H1 (cell line): Measurements from ENCODE around the gene CHST13. TPM values are rescaled to one million over a fixed set of nuclear protein-coding genes. Genes with fewer than 3 reads are reported as not detected.

Experiments
- CTCF ChIA-PET: fragments of 300-600 bp; sonication (Branson Sonifier 250); formaldehyde crosslinking; loops from one replicate; lab custom pipeline; 2021; ENCODE audit not compliant: partially characterized antibody; lab: Charles Lee
- POLR2A ChIA-PET: fragments of 300-600 bp; sonication (Branson Sonifier 250); formaldehyde crosslinking; loops from one replicate; lab custom pipeline; 2021; ENCODE audit warnings: inconsistent platforms; ENCODE audit not compliant: partially characterized antibody; lab: Charles Lee
- DNase-seq, 2 experiments: peaks; one replicate each; pipeline versions ENCODE4 v3.0.0 to v3.0.0-alpha.2; 2010 to 2022; ENCODE audit warnings: low spot score in 2 of 2, low read depth in 1 of 2, mixed read lengths in 1 of 2
- FAIRE-seq: peaks from 2 replicates; lab custom pipeline; 2011; peaks lifted over from hg19 to GRCh38; lab: Jason Lieb, UNC
- H2AFZ ChIP-seq: 2 replicates; pipeline ENCODE4 v1.8.1; 2012; ENCODE audit warnings: low read length, inconsistent platforms
- H2AK5ac ChIP-seq: 2 replicates; pipeline ENCODE4 v1.6.1; 2013; ENCODE audit warnings: low read depth, low read length
- H2BK120ac ChIP-seq: replicated peaks from 2 replicates; pipeline ENCODE3; 2013; ENCODE audit warnings: low read depth, low read length, inconsistent platforms
- H2BK12ac ChIP-seq: 2 replicates; pipeline ENCODE4 v1.6.1; 2013; ENCODE audit warnings: low read depth, low read length
- H2BK15ac ChIP-seq: 2 replicates; pipeline ENCODE4 v1.6.1; 2013; ENCODE audit warnings: low read length
- H2BK20ac ChIP-seq: 2 replicates; pipeline ENCODE4 v1.6.1; 2013; ENCODE audit warnings: low read length
- H2BK5ac ChIP-seq: 2 replicates; pipeline ENCODE4 v1.6.1; 2013; ENCODE audit warnings: low read depth, low read length
- H3K14ac ChIP-seq: 2 replicates; pipeline ENCODE4 v1.6.1; 2013; ENCODE audit warnings: inconsistent platforms; ENCODE audit not compliant: insufficient read length
- H3K18ac ChIP-seq: 2 replicates; pipeline ENCODE4 v1.6.1; 2013; ENCODE audit warnings: low read length; ENCODE audit errors: extremely low read depth
- H3K23ac ChIP-seq: 2 replicates; pipeline ENCODE4 v1.6.1; 2013; ENCODE audit warnings: inconsistent platforms; ENCODE audit not compliant: insufficient read length
- H3K23me2 ChIP-seq: 2 replicates; pipeline ENCODE4 v1.6.1; 2013; ENCODE audit warnings: low read depth, low read length
- H3K27ac ChIP-seq: 2 replicates; pipeline ENCODE4 v1.6.1; 2011; ENCODE audit warnings: low read depth, low read length, inconsistent platforms
- H3K27me3 ChIP-seq, 4 experiments: replicated peaks in 1 of 4; 1 replicate in 1 of 4; 2 replicates in 3 of 4; pipeline versions ENCODE4 v1.6.1 to v1.8.1; 2011 to 2013; ENCODE audit warnings: low read length in 3 of 4, mild to moderate bottlenecking in 3 of 4, inconsistent platforms in 2 of 4, mixed read lengths in 2 of 4, moderate library complexity in 1 of 4; ENCODE audit not compliant: control insufficient read depth in 3 of 4, insufficient read depth in 3 of 4; ENCODE audit errors: extremely low read depth in 1 of 4
- H3K36me3 ChIP-seq, 4 experiments: 2 replicates each; pipeline versions ENCODE4 v1.6.1 to v1.8.1; 2011 to 2013; ENCODE audit warnings: mild to moderate bottlenecking in 4 of 4, low read length in 3 of 4, moderate library complexity in 2 of 4, control low read depth in 1 of 4, inconsistent platforms in 1 of 4; ENCODE audit not compliant: insufficient read depth in 4 of 4, control insufficient read depth in 2 of 4
- H3K4ac ChIP-seq: replicated peaks from 2 replicates; pipeline ENCODE3; 2013; ENCODE audit warnings: low read length, low read depth, mixed read lengths, inconsistent platforms; ENCODE audit not compliant: insufficient read length
- H3K4me1 ChIP-seq, 4 experiments: replicated peaks in 1 of 4; 1 replicate in 1 of 4; 2 replicates in 3 of 4; pipeline versions ENCODE4 v1.6.1 to v1.8.1; 2011 to 2013; ENCODE audit warnings: low read length in 3 of 4, inconsistent platforms in 2 of 4, mixed read lengths in 1 of 4; ENCODE audit not compliant: insufficient read depth in 4 of 4, control insufficient read depth in 3 of 4
- H3K4me2 ChIP-seq, 2 experiments: 2 replicates each; pipeline versions ENCODE4 v1.6.1 to v1.8.1; 2011 to 2013; ENCODE audit warnings: low read depth in 2 of 2, low read length in 2 of 2, control low read depth in 1 of 2, inconsistent platforms in 1 of 2, mild to moderate bottlenecking in 1 of 2; ENCODE audit not compliant: insufficient read depth in 1 of 2
- H3K4me3 ChIP-seq, 4 experiments: fragments of 200-600, 300-600 bp in 1 of 4; sonication (generic), shearing (Covaris generic), sonication (Bioruptor Twin) in 1 of 4; 2 replicates each; pipeline versions ENCODE4 v1.5.1 to v1.8.1; 2011 to 2016; ENCODE audit warnings: low read length in 4 of 4, low read depth in 3 of 4, control low read depth in 2 of 4, inconsistent platforms in 2 of 4, mild to moderate bottlenecking in 2 of 4, mixed read lengths in 1 of 4, moderate library complexity in 1 of 4; ENCODE audit not compliant: insufficient read depth in 2 of 4; ENCODE audit errors: extremely low read depth in 1 of 4
- H3K56ac ChIP-seq: replicated peaks from 2 replicates; pipeline ENCODE3; 2013; ENCODE audit warnings: low read depth, mild to moderate bottlenecking, mixed read lengths, low read length, inconsistent platforms; ENCODE audit not compliant: insufficient read length
- H3K79me1 ChIP-seq: 2 replicates; pipeline ENCODE4 v1.6.1; 2013; ENCODE audit warnings: low read depth, low read length, control low read depth
- H3K79me2 ChIP-seq, 2 experiments: 2 replicates each; pipeline versions ENCODE4 v1.6.1 to v1.8.1; 2012 to 2013; ENCODE audit warnings: low read length in 2 of 2, mild to moderate bottlenecking in 2 of 2, inconsistent platforms in 1 of 2; ENCODE audit not compliant: insufficient read depth in 2 of 2, control insufficient read depth in 1 of 2
- H3K9ac ChIP-seq, 4 experiments: replicated peaks in 1 of 4; 1 replicate in 1 of 4; 2 replicates in 3 of 4; pipeline versions ENCODE4 v1.6.1 to v1.8.1; 2011 to 2013; ENCODE audit warnings: low read depth in 3 of 4, low read length in 3 of 4, control low read depth in 2 of 4, mild to moderate bottlenecking in 2 of 4, moderate library complexity in 2 of 4, inconsistent platforms in 1 of 4; ENCODE audit errors: extremely low read depth in 1 of 4
- H3K9me3 ChIP-seq, 2 experiments: 2 replicates each; pipeline versions ENCODE4 v1.6.1 to v1.8.1; 2012 to 2013; ENCODE audit warnings: mild to moderate bottlenecking in 2 of 2, moderate library complexity in 2 of 2, control low read depth in 1 of 2, inconsistent platforms in 1 of 2, low read depth in 1 of 2, low read length in 1 of 2, mixed read lengths in 1 of 2; ENCODE audit not compliant: insufficient read depth in 2 of 2
- H4K20me1 ChIP-seq, 2 experiments: replicated peaks in 1 of 2; 2 replicates each; pipeline versions ENCODE3 to v1.8.1; 2011 to 2013; ENCODE audit warnings: inconsistent platforms in 2 of 2, low read length in 2 of 2, mild to moderate bottlenecking in 1 of 2; ENCODE audit not compliant: insufficient read depth in 2 of 2, control insufficient read depth in 1 of 2
- H4K5ac ChIP-seq: 2 replicates; pipeline ENCODE4 v1.6.1; 2013; ENCODE audit warnings: low read length, low read depth, mixed read lengths, inconsistent platforms; ENCODE audit not compliant: insufficient read length
- H4K8ac ChIP-seq: 2 replicates; pipeline ENCODE4 v1.8.0; 2013; ENCODE audit warnings: mild to moderate bottlenecking, moderate library complexity, low read length, inconsistent platforms; ENCODE audit not compliant: insufficient read depth; ENCODE audit errors: extremely low read depth
- H4K91ac ChIP-seq: replicated peaks from 2 replicates; pipeline ENCODE3; 2013; ENCODE audit warnings: low read length, mixed read lengths, inconsistent platforms; ENCODE audit not compliant: insufficient read length
- BACH1 ChIP-seq: IDR thresholded peaks from 2 replicates; pipeline ENCODE4 v1.6.1; 2012; ENCODE audit warnings: low read length, improper control_type of control experiment
- CTCF ChIP-seq, 3 experiments: IDR thresholded peaks; 1 replicate in 2 of 3; 2 replicates in 1 of 3; pipeline versions ENCODE4 v1.5.1 to v1.6.1; 2011; ENCODE audit warnings: low read length in 3 of 3, mild to moderate bottlenecking in 3 of 3, inconsistent platforms in 2 of 3, low read depth in 1 of 3, moderate library complexity in 1 of 3; ENCODE audit not compliant: insufficient read depth in 1 of 3; ENCODE audit errors: control extremely low read depth in 1 of 3
- E2F6 ChIP-seq: IDR thresholded peaks from 2 replicates; pipeline ENCODE4 v1.6.1; 2012; ENCODE audit warnings: inconsistent platforms
- GABPA ChIP-seq: IDR thresholded peaks from 2 replicates; pipeline ENCODE4 v1.6.1; 2011; ENCODE audit warnings: mild to moderate bottlenecking, low read length, moderate library complexity, borderline replicate concordance; ENCODE audit not compliant: insufficient read depth
- HDAC2 ChIP-seq, 2 experiments: fragments of 300-600 bp in 1 of 2; sonication (generic) in 1 of 2; IDR thresholded peaks; 2 replicates each; pipeline ENCODE4 v1.6.1; 2011 to 2012; ENCODE audit warnings: low read depth in 2 of 2, low read length in 2 of 2, mild to moderate bottlenecking in 2 of 2, moderate library complexity in 2 of 2, borderline replicate concordance in 1 of 2, inconsistent platforms in 1 of 2
- MAFK ChIP-seq: IDR thresholded peaks from 2 replicates; pipeline ENCODE4 v1.6.1; 2012; ENCODE audit warnings: low read depth, mild to moderate bottlenecking, improper control_type of control experiment, low read length
- TEAD4 ChIP-seq: IDR thresholded peaks from 2 replicates; pipeline ENCODE4 v1.6.1; 2012; ENCODE audit warnings: low read depth, low read length, inconsistent platforms, mixed read lengths
- YY1 ChIP-seq: IDR thresholded peaks from 2 replicates; pipeline ENCODE4 v1.6.1; 2011; ENCODE audit warnings: low read depth, mild to moderate bottlenecking, low read length
- WGBS, 2 experiments: shearing (Covaris generic) in 1 of 2; methylation state at CpG; one replicate each; pipeline versions ENCODE4 v1.1.6 to v1.1.7; 2013 to 2015; ENCODE audit warnings: low lambda C conversion rate in 2 of 2, mixed read lengths in 2 of 2, inconsistent platforms in 1 of 2, low coverage in 1 of 2, missing lambda C conversion rate in 1 of 2; ENCODE audit not compliant: insufficient replicate concordance in 2 of 2, insufficient coverage in 1 of 2, insufficient read length in 1 of 2; ENCODE audit errors: extremely low coverage in 1 of 2, missing lambda C conversion rate in 1 of 2; 5-methylcytosine and 5-hydroxymethylcytosine counted together
- polyA plus RNA-seq, 7 experiments: library from polyadenylated mRNA; depleted of rRNA in 3 of 7; stranded (reverse) in 5 of 7; unstranded in 2 of 7; fragments of >200 nt in 5 of 7; fragments of 200-250 nt in 2 of 7; gene quantifications; 1 replicate in 5 of 7; 2 replicates in 1 of 7; 4 replicates in 1 of 7; pipeline versions ENCODE4 v1.2.1 to v1.2.3, GENCODE V29; 2011 to 2013; ENCODE audit warnings: missing spikeins in 2 of 7, mixed read lengths in 2 of 7
- total RNA-seq: library from RNA; stranded (reverse); fragmentation: NEBNext Ultra II Directional; extraction: Animal tissue kit (Norgen Biotek cat#: 25700); gene quantifications from 2 replicates; pipeline ENCODE4 v1.2.1, GENCODE V29; 2021

CHST13 gene
- total and polyA plus RNA-seq, 2 of the 8 experiments (the other 6 are each of a cell fraction or from before 2014, with no cell fraction given), result 5.4 to 11.7 TPM

GRCh38 chr3:126509597-126510307 is 14.2 kb upstream of the CHST13 start:
- no peak overlapping the region for H3K9ac ChIP-seq
- H2BK120ac ChIP-seq, result no peak overlapping the region
- DNase-seq (no peak), FAIRE-seq (no peak)
- no peak overlapping the region for H4K5ac ChIP-seq
- H3K27ac ChIP-seq, result no peak overlapping the region
- no peaks in the 10 kb centered on the region for H4K20me1 ChIP-seq
- no peak overlapping the region for H3K14ac ChIP-seq
- H3K56ac ChIP-seq, result no peak overlapping the region
- H3K23ac ChIP-seq, result no peak overlapping the region
- no peak overlapping the region for H2BK5ac ChIP-seq
- no peaks in the 10 kb centered on the region for H3K27me3 ChIP-seq
- H4K8ac ChIP-seq, result no peak overlapping the region
- no peaks in the 10 kb centered on the region for H3K79me1 ChIP-seq
- H2BK12ac ChIP-seq, result no peak overlapping the region
- no peaks in the 10 kb centered on the region for H3K36me3 ChIP-seq
- WGBS, 2 experiments, result 87% methylated on average over 18 of the region's 18 CpGs; no CpG with 5 or more reads in 1 of the 2 experiments
- no peak overlapping the region for H3K4ac ChIP-seq
- TF ChIP-seq CTCF (IDR thresholded peaks at IDR 0.05; ENCODE audit: control extremely low read depth in 1 of 3, insufficient read depth in 1 of 3, low read depth in 1 of 3, low read length in 3 of 3) (no peak), BACH1 (no peak), YY1 (no peak), MAFK (no peak), HDAC2 (IDR thresholded peaks at IDR 0.05; ENCODE audit: borderline replicate concordance in 1 of 2, low read depth in 2 of 2, low read length in 2 of 2) (no peak), E2F6 (peak; percentile 39; the same call in 1 of the 2 replicates), TEAD4 (no peak), GABPA (no peak)
- H2BK15ac ChIP-seq, result no peak overlapping the region
- H3K9me3 ChIP-seq, result no peaks in the 10 kb centered on the region
- no peak overlapping the region for H3K18ac ChIP-seq
- no peak overlapping the region for H2AK5ac ChIP-seq
- no peak overlapping the region for H3K4me2 ChIP-seq
- no peaks in the 10 kb centered on the region; the same call in 1 of the 2 replicates for H3K23me2 ChIP-seq
- ChIA-PET CTCF (interaction anchor here (0.9 to 5.8 kb wide), 8 partner anchors 10 to 963 kb away, joined by 3 to 35 read pairs (median 4); partner anchors contain the start of gene CHST13), POLR2A (interaction anchor here (0.7 to 1.2 kb wide), 2 partner anchors 35 to 36 kb away, joined by 3 read pairs; no protein-coding TSS in a partner anchor)
- H3K79me2 ChIP-seq, result no peaks in the 10 kb centered on the region
- no peaks in the 10 kb centered on the region for H3K4me1 ChIP-seq
- no peak overlapping the region for H3K4me3 ChIP-seq
- H2BK20ac ChIP-seq, result no peak overlapping the region
- no peak overlapping the region for H4K91ac ChIP-seq
- H2AFZ ChIP-seq, result no peak overlapping the region
